ENCODE data around the gene COL21A1.

The COL21A1 gene

DNA sequence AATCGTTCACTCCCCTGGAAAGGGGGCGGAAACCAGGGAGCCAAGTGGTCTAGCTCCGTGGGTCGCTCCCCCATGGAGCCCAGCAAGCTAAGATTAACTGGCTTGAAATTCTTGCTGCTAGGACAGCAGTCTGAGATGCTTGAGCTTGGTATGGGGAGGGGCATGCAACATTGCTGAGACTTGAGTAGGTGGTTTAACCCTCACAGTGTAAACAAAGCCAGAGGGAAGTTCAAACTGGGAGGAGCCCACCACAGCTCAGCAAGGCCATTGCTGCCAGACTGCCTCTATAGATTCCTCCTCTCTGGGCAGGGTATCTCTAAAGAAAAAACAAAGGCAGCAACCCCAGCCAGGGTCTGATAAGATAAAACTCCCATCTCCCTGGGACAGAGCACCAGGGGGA, 43.2 kb downstream of the COL21A1 start:
- Histone ChIP-seq H3K4me1 (ENCODE audit: control insufficient read depth, insufficient read depth, low read length) (no peaks in the 10 kb centered on the region), H3K36me3 (ENCODE audit: control insufficient read depth in 2 of 2, insufficient read depth in 1 of 2, low read length in 2 of 2) (no peaks in the 10 kb centered on the region), H3K4me3 (ENCODE audit: low read depth, low read length) (no peak overlapping the region), H3K9me3 (ENCODE audit: control insufficient read depth, insufficient read depth, low read depth, low read length) (no peaks in the 10 kb centered on the region), H3K27ac (ENCODE audit: extremely low read depth, low read depth, low read length) (no peak overlapping the region)
- ChIA-PET POLR2A (no interaction called here), CTCF (no interaction called here)
- TF ChIP-seq ZNF211 (tag by site-specific recombination; IDR thresholded peaks at IDR 0.05; ENCODE audit: low read depth) (no peak), ZSCAN23 (tag by site-specific recombination; IDR thresholded peaks at IDR 0.05) (no peak), SP7 (tag by site-specific recombination; IDR thresholded peaks at IDR 0.05) (no peak), ZSCAN16 (tag by site-specific recombination; IDR thresholded peaks at IDR 0.05) (no peak), ZNF530 (tag by site-specific recombination; IDR thresholded peaks at IDR 0.05; ENCODE audit: low read depth) (no peak), ZNF274 (IDR thresholded peaks at IDR 0.05; ENCODE audit: low read length) (no peak), ZNF274 (tag by site-specific recombination; IDR thresholded peaks at IDR 0.05; ENCODE audit: borderline replicate concordance) (no peak), MYNN (tag by site-specific recombination; IDR thresholded peaks at IDR 0.05; ENCODE audit: borderline replicate concordance) (no peak), ZNF830 (tag by site-specific recombination; IDR thresholded peaks at IDR 0.05; ENCODE audit: low read depth) (no peak), ZNF391 (tag by site-specific recombination; IDR thresholded peaks at IDR 0.05; ENCODE audit: borderline replicate concordance, low read depth) (no peak), ZNF202 (tag by site-specific recombination; IDR thresholded peaks at IDR 0.05; ENCODE audit: borderline replicate concordance) (no peak), YY2 (tag by site-specific recombination; IDR thresholded peaks at IDR 0.05) (no peak), ZNF184 (tag by site-specific recombination; IDR thresholded peaks at IDR 0.05) (no peak), ZNF660 (tag by site-specific recombination; IDR thresholded peaks at IDR 0.05) (no peak), ZFHX2 (tag by site-specific recombination; conservative IDR thresholded peaks at IDR 0.05) (no peak), ZNF10 (tag by site-specific recombination; IDR thresholded peaks at IDR 0.05) (no peak)
- TF ChIP-seq, protein P1, sequence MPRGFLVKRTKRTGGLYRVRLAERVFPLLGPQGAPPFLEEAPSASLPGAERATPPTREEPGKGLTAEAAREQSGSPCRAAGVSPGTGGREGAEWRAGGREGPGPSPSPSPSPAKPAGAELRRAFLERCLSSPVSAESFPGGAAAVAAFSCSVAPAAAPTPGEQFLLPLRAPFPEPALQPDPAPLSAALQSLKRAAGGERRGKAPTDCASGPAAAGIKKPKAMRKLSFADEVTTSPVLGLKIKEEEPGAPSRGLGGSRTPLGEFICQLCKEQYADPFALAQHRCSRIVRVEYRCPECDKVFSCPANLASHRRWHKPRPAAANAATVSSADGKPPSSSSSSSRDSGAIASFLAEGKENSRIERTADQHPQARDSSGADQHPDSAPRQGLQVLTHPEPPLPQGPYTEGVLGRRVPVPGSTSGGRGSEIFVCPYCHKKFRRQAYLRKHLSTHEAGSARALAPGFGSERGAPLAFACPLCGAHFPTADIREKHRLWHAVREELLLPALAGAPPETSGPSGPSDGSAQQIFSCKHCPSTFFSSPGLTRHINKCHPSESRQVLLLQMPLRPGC (tag by site-specific recombination; IDR thresholded peaks at IDR 0.05) = no peak

DNA sequence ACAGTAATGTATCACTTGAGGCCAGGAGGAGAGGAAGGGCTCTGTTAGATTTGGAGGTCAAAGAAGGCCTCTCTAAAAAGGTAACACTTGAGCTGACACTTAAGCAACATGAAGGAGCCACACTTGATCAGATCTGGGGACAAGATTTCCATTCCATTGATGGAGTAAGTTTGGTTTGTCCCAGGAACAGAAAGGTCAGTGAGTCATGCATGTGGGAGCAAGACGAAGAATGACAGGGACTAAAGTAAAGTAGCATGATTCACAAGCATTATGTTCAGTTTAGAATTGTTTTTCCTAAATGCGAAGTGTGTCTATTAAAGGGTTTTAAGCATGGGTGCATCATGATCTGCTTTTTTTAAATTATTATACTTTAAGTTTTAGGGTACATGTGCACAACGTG, 47.4 kb downstream of the COL21A1 start:
- no peak overlapping the region for H3K27ac ChIP-seq (ENCODE audit: extremely low read depth, low read depth, low read length)
- CTCF ChIA-PET = no interaction called here
- no peaks in the 10 kb centered on the region for H3K9me3 ChIP-seq (ENCODE audit: control insufficient read depth, insufficient read depth, low read depth, low read length)
- H3K4me1 ChIP-seq (ENCODE audit: control insufficient read depth, insufficient read depth, low read length) = no peaks in the 10 kb centered on the region
- H3K36me3 ChIP-seq (ENCODE audit: control insufficient read depth in 2 of 2, insufficient read depth in 1 of 2, low read length in 2 of 2) = no peaks in the 10 kb centered on the region
- POLR2A ChIA-PET = no interaction called here
- no peak overlapping the region for H3K4me3 ChIP-seq (ENCODE audit: low read depth, low read length)
- TF ChIP-seq SP2 (tag by site-specific recombination; IDR thresholded peaks at IDR 0.05) = no peak
- TF ChIP-seq, protein P2, sequence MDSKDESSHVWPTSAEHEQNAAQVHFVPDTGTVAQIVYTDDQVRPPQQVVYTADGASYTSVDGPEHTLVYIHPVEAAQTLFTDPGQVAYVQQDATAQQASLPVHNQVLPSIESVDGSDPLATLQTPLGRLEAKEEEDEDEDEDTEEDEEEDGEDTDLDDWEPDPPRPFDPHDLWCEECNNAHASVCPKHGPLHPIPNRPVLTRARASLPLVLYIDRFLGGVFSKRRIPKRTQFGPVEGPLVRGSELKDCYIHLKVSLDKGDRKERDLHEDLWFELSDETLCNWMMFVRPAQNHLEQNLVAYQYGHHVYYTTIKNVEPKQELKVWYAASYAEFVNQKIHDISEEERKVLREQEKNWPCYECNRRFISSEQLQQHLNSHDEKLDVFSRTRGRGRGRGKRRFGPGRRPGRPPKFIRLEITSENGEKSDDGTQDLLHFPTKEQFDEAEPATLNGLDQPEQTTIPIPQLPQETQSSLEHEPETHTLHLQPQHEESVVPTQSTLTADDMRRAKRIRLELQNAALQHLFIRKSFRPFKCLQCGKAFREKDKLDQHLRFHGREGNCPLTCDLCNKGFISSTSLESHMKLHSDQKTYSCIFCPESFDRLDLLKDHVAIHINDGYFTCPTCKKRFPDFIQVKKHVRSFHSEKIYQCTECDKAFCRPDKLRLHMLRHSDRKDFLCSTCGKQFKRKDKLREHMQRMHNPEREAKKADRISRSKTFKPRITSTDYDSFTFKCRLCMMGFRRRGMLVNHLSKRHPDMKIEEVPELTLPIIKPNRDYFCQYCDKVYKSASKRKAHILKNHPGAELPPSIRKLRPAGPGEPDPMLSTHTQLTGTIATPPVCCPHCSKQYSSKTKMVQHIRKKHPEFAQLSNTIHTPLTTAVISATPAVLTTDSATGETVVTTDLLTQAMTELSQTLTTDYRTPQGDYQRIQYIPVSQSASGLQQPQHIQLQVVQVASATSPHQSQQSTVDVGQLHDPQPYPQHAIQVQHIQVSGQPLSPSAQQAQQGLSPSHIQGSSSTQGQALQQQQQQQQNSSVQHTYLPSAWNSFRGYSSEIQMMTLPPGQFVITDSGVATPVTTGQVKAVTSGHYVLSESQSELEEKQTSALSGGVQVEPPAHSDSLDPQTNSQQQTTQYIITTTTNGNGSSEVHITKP (tag by site-specific recombination; IDR thresholded peaks at IDR 0.05) = peak; percentile 42; the same call in 1 of the 2 replicates

DNA sequence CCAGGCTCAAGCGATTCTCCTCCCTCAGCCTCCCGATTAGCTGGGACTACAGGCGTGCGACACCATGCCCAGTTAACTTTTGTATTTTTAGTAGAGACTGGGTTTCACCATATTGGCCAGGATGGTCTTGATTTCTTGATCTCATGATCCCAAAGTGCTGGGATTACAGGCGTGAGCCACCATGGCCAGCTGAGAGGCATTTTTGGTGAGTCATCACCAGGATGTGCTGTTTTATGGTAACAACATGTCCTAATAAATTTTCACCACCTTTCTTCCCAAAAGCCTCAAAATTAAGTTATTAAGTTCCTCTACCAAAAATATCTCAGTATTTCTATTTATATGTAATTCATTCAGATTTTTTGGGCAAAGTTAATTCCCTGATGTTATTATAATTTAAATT, 53.5 kb downstream of the COL21A1 start:
- Histone ChIP-seq H3K27ac (ENCODE audit: extremely low read depth, low read depth, low read length) (no peak overlapping the region), H3K4me3 (ENCODE audit: low read depth, low read length) (no peak overlapping the region), H3K9me3 (ENCODE audit: control insufficient read depth, insufficient read depth, low read depth, low read length) (no peaks in the 10 kb centered on the region), H3K36me3 (ENCODE audit: control insufficient read depth in 2 of 2, insufficient read depth in 1 of 2, low read length in 2 of 2) (no peaks in the 10 kb centered on the region), H3K4me1 (ENCODE audit: control insufficient read depth, insufficient read depth, low read length) (no peaks in the 10 kb centered on the region)
- CTCF ChIA-PET = interaction anchor here (0.6 kb wide), 1 partner anchor 58 kb away, joined by 5 read pairs; no protein-coding TSS in a partner anchor
- POLR2A ChIA-PET = no interaction called here
- TF ChIP-seq ZNF169 (tag by site-specific recombination; IDR thresholded peaks at IDR 0.05) = no peak
- TF ChIP-seq ZNF362 (tag by site-specific recombination; IDR thresholded peaks at IDR 0.05) = no peak
- TF ChIP-seq ZNF791 (tag by site-specific recombination; IDR thresholded peaks at IDR 0.05) = no peak
- TF ChIP-seq GLI2 (tag by site-specific recombination; IDR thresholded peaks at IDR 0.05; ENCODE audit: borderline replicate concordance, low read depth) = no peak
- TF ChIP-seq, protein P3, sequence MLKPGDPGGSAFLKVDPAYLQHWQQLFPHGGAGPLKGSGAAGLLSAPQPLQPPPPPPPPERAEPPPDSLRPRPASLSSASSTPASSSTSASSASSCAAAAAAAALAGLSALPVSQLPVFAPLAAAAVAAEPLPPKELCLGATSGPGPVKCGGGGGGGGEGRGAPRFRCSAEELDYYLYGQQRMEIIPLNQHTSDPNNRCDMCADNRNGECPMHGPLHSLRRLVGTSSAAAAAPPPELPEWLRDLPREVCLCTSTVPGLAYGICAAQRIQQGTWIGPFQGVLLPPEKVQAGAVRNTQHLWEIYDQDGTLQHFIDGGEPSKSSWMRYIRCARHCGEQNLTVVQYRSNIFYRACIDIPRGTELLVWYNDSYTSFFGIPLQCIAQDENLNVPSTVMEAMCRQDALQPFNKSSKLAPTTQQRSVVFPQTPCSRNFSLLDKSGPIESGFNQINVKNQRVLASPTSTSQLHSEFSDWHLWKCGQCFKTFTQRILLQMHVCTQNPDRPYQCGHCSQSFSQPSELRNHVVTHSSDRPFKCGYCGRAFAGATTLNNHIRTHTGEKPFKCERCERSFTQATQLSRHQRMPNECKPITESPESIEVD (tag by site-specific recombination; IDR thresholded peaks at IDR 0.05) = no peak
- TF ChIP-seq ZNF76 (tag by site-specific recombination; IDR thresholded peaks at IDR 0.05; ENCODE audit: borderline replicate concordance, low read depth) = no peak
- no peak for TF ChIP-seq ZNF133 (tag by site-specific recombination; IDR thresholded peaks at IDR 0.05)

Measured in HEK293 (cell line).